ENCODE data around the gene KL.

DNA sequence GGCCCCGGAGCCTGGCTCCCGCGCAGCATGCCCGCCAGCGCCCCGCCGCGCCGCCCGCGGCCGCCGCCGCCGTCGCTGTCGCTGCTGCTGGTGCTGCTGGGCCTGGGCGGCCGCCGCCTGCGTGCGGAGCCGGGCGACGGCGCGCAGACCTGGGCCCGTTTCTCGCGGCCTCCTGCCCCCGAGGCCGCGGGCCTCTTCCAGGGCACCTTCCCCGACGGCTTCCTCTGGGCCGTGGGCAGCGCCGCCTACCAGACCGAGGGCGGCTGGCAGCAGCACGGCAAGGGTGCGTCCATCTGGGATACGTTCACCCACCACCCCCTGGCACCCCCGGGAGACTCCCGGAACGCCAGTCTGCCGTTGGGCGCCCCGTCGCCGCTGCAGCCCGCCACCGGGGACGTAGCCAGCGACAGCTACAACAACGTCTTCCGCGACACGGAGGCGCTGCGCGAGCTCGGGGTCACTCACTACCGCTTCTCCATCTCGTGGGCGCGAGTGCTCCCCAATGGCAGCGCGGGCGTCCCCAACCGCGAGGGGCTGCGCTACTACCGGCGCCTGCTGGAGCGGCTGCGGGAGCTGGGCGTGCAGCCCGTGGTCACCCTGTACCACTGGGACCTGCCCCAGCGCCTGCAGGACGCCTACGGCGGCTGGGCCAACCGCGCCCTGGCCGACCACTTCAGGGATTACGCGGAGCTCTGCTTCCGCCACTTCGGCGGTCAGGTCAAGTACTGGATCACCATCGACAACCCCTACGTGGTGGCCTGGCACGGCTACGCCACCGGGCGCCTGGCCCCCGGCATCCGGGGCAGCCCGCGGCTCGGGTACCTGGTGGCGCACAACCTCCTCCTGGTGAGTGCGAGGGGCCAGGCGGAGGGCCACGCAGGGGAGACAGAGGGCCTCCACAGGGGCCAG is at the start of gene KL:
- TF ChIP-seq, protein P1, sequence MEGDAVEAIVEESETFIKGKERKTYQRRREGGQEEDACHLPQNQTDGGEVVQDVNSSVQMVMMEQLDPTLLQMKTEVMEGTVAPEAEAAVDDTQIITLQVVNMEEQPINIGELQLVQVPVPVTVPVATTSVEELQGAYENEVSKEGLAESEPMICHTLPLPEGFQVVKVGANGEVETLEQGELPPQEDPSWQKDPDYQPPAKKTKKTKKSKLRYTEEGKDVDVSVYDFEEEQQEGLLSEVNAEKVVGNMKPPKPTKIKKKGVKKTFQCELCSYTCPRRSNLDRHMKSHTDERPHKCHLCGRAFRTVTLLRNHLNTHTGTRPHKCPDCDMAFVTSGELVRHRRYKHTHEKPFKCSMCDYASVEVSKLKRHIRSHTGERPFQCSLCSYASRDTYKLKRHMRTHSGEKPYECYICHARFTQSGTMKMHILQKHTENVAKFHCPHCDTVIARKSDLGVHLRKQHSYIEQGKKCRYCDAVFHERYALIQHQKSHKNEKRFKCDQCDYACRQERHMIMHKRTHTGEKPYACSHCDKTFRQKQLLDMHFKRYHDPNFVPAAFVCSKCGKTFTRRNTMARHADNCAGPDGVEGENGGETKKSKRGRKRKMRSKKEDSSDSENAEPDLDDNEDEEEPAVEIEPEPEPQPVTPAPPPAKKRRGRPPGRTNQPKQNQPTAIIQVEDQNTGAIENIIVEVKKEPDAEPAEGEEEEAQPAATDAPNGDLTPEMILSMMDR (optimal IDR thresholded peaks at IDR 0.05 in 1 of 3, IDR thresholded peaks at IDR 0.05 in 1 of 3, conservative IDR thresholded peaks at IDR 0.05 in 1 of 3; ENCODE audit: extremely low read depth in 1 of 3, insufficient read depth in 2 of 3, low read length in 3 of 3): no peak
- peak; percentile 90 for TF ChIP-seq EZH2 (IDR thresholded peaks at IDR 0.05; ENCODE audit: low read length)
